Stimulated activated CD8-positive, alpha-beta memory T cell treated with anti-CD3 and anti-CD28 coated beads, Interleukin-7, amount 100 ng/mL, for 48 hours (primary cell): ENCODE results near the gene LKAAEAR1.

Source experiments
- DNase-seq, 2 donors: peaks; one replicate each; pipeline ENCODE4 v3.0.0-alpha.2; 2020; ENCODE audit warnings: low read depth in 1 of 2; ENCODE audit errors: extremely low read depth in 1 of 2

Gene LKAAEAR1

DNA sequence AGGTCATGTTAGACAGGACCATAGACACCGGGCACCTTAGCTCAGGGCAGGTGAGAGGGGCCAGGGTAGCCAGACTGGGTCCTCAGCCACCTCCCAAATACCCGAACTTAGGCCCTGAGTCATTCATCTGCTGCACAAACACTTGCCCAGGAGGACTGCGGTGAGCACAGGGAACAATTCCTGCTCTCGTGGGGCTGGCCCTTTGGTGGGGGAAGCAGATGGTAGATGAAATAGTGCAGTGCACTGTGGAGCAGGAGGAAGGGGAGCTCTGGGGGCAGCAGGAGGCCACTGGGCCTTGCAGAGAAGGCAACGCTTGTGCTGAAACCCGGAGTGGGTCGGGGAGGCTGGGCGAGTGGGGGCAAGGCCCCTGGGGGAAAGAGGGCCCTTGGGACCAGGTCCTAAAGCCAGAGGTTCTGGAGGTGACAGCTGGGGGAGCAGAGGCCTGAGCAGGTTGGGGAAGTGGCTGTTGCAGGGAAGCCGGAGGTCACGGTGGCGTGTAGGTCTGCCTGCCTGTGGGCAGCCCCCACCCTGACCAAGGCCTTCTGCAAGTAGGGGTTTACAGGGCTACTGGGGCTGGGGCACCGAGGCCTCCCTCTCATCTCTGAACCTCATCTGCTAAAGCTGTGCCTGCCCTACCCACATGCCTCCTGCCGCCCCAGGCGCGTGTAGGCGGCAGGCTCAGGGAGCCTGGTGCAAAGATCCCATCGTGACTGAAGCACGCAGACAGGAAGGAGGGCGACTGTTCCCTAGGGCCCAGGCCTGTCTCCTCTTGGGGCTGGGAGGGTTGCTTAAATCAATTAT is 27.8 kb upstream of the LKAAEAR1 start:
- DNase-seq: no peak

DNA sequence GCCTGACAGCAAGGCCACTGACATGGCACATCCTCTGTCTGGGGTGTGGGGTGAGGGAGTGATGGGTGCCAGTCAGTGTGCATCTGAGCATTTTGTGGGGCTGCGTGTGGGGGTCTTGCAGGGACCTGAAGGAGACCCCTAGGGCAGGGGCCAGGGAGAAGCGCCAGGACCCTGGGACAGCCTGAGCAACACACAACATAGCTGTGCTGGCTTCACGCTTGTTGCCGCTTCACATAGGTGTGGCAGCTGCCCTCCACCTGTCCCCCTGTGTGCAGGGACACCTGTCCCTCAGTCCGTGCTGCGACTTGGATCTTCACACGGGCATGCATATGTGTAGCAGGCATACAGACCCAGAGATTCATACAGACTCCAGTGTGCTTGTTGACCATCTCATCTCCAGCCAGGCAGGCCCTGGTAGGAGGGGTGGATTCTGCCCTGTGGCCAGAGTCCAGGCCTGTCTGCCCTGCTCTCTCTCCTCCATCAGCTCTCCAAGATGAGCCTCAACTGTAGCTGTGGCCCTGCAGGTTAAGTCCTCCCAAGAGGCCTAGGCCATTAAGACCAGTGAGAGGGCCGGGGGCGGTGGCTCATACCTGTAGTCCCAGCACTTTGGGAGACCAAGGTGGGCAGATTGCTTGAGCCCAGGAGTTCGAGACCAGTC is 26.3 kb upstream of the LKAAEAR1 start:
- DNase-seq: no peak

DNA sequence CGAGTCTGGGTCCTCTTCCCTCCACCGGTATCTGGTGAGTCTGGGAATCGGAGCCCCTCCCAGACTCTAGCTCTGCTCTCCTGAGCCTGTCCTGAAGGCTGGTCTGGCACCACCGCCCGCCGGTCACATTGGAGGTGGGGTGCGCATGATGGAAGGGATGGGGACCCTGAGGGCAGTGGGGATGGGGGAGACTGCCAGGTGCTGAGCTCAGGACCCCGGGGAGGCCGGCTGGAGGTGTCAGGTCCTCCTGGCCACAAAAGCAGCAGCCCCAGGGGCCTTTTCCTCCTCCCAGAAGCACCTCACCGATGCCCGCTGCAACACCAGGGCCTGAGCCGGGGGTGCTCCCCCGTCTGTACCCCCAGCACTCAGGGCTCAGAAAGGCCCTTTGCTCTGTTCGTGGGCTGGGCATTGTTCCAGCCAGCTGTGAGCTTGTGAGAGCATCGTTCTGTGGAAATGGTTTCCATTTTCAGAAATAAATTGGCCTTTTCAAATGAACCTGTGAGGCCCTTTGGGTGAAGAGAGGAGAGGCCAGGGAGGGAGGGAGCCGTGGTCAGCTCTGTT is 25.7 kb upstream of the LKAAEAR1 start:
- no peak for DNase-seq

DNA sequence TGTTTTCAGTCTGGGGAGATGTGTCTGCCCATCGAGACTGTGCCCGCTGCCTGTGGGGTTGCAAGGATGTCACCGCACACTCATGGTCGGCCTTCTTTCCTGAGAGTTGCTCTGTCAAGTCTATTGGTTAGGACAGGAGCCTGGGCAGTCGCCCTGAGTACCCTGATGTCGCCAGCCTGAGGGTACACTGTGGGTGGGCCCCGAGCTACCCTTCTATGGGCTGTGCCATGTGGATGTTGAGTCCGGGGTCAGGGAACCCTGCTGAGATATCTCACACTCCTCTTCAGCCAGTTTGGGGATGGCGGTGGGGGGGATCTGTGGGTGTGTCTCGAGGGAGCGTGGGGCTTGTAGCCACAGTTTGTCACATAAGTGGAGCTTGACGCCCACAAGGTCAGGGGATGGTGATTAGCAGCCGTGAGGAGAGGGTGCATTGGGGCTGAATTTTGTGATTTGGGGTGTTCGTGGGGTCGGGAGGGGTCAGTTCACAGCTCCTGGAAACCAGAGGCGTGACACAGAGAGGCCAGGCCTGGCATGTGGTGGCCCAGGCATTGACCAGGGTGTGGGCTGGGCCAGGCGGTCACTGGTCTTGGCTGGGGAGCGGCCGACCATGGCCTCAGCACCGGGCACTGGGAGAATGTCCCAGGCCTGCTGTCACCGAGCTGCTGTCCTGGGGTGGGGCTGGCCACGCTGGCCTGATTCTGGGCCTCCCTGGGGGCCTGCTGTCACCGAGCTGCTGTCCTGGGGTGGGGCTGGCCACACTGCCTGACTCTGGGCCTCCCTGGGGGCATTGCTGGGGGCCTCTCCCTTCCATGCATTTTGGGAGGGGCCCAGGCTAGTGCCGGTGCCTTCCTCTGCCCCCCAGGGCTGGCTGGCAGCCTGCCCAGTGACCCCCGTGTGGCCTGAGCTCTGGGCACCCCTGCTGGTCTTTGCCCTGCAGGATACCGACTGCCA is 24.8 kb upstream of the LKAAEAR1 start:
- no peak for DNase-seq

DNA sequence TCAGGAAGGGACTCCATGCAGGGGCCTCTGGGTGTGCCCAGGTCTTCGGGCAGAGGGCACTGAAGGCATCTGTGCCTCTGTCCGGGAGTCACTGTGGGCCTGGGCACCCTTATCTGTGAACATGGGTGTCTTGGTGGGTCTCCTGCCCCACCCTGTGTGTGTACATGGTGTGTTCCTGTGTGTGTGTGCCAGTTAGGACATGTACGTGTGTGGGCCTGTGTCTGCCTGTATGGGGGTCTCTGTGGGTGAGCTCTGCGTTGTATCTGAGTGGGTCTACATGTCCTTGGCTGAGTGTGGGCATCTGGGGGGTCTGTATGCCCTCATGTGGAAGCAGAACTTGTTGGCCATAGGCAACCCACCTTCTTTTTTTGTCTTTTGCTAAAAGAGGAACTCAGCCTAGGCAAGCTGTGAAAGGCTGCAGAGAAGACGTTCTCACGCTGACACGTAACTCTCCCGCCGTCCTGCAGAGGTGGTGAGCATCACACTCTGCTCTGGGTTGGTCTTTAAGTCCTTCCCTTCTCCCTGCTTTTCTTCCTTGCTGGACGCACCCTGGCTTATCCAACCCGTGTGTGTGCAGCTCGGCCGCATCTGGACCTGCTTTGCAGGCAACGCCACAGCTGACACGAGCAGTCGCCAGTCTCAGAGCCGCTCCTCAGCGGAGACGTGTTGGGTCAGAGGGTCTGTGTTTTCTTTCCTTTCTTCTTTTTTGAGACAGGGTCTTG is 23.7 kb upstream of the LKAAEAR1 start:
- no peak for DNase-seq

DNA sequence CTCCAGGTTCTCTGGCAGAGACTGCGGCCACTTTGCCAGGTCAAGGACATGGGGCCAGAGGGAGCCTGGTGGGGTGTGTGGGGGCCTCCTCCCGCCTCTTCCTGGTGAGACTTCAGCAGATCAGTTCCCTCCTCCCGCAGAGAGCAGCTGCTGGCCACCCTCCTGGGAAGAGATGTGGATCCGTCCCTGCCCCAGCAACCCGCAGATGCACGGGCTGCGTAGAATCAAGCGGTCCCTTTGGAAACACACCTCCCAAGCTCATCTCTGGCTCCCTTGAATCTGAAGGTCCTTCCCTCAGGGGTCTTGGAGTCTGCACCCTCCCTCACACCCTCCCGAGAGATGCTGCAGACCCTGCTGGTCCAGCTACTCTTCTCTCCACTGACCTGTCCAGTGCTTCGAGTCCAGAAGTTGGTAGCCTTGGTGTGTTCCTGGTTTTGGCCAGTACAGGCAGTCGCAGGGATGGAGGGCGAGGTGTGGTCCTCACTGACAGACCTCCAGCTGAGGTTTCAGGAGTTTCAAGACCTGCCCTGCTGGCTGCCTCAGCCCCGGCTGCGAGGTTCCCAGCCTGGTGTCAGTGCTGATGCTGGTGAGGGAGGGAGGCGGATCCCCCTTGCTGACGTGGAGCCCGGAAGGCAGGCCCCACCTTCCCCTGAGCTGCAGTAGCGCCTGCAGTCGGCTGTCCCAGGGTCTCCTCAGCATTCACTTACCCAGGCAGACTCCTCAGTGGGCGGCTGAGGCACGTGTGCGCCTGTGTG is 23.0 kb upstream of the LKAAEAR1 start, which contains the start of gene NPBWR2:
Gene NPBWR2 (minus strand): TSS at position 585 of the 755 bp plus-strand sequence. CDS start 734 bp downstream, outside the sequence.
- DNase-seq: no peak

DNA sequence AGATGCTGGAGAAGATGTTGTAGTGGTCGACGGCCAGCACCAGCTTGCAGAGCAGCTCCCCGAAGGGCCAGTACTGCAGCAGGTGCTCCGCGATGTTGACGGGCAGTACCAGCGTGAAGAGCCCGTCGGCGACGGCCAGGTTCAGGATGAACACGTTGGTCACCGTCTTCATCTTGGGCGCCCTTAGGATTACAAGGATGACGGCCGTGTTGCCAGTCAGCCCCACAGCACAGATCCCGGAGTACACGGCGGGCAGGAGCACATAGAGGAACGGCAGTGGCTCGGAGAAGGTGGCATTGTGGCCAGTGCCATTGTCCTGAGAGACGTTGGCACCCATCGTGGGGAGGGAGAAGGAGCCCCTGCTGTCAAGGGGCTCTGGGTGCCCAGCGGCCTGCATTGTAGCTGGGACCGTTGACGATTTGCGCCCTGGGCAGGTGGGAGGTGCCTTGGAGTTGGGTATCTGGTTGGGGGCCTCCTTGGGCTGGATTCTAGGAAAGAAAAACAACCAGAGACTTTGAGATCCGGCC is 22.3 kb upstream of the LKAAEAR1 start:
- DNase-seq: no peak

DNA sequence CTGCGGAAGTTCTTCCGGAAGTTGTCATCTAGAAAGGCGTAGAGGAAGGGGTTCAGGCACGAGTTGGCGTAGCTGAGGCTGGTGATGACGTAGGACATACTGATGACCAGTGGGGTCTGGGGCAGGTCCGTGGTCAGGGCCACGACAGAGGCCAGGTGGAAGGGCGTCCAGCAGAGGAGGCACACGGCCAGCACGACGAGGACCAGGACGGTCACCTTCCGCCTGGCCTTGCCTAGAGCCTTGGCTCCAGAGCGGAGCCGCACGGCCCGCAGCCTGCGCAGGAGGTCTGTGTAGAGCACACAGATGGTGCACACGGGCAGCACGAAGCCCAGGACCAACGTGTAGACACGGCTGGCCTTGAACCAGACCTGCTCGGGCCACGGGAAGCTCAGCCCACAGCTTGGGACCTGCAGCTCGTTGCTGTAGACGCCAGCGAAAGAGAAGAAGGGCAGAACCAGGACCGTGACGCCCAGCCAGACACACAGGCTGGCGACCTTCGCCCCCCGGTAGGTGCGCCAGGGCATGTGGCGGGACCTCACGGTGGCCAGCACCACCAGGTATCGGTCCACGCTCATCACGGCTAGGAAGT is 21.7 kb upstream of the LKAAEAR1 start:
- no peak for DNase-seq

DNA sequence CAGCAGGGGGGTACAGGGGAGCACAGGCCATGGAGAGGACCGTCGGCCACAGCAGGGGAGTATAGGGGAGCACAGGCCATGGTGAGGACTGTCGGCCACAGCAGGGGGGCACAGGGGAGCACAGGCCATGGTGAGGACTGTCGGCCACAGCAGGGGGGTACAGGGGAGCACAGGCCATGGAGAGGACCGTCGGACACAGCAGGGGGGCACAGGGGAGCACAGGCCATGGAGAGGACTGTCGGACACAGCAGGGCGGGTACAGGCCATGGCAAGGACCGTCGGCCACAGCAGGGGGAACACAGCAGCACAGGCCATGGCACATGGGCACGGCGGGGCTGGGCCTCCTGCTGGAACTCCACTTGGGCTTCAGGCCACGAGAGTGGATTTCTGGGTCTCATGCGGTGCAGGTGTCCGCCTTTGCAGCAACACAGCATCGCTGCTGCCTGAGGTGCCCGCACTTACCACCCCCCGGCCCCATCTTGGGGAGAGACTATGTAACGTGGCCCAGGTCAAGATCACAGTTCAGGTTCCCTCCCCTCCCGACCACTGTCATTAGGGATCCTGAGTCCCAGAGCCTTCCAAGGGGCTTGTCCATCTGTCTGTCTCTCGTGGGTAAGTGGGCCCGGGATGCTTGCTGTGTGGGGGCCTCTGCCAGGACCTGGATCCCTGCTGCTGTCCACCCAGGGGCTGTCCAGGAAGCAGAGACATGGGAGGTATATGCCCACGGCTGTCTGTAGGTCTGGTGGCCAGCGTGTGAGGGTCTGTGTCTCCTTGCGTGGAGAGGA is 20.7 kb upstream of the LKAAEAR1 start:
- no peak for DNase-seq

DNA sequence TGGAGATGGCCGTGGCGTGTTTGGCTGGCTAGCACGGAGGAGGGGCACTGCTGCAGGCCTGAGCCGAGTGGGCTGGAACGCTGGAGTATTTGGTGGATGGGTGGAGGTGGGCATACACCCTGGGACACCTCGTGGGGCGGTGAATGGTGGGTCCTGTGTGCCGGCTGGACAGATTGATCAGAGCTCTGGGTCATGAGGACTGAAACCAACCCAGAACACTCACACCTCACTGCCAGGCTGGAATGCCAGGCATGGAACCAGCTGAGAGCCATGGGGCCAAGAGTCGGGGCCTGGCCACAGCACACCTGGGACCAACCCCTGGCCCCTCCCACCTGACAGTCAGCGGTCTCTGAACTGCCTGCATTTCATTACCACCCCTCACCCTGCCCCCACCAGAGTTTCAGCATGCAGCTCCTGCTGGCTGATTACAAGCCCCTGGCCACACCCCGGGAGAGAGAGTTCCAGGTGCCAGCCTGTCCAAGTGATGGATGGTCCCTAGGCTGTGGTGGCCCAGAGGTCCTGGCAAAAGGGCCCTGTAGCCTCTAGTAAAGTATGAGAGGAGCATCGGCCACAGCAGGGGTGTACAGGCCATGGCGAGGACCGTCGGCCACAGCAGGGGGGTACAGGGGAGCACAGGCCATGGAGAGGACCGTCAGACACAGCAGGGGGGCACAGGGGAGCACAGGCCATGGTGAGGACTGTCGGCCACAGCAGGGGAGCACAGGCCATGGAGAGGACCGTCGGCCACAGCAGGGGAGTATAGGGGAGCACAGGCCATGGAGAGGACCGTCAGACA is 19.9 kb upstream of the LKAAEAR1 start:
- DNase-seq: no peak

DNA sequence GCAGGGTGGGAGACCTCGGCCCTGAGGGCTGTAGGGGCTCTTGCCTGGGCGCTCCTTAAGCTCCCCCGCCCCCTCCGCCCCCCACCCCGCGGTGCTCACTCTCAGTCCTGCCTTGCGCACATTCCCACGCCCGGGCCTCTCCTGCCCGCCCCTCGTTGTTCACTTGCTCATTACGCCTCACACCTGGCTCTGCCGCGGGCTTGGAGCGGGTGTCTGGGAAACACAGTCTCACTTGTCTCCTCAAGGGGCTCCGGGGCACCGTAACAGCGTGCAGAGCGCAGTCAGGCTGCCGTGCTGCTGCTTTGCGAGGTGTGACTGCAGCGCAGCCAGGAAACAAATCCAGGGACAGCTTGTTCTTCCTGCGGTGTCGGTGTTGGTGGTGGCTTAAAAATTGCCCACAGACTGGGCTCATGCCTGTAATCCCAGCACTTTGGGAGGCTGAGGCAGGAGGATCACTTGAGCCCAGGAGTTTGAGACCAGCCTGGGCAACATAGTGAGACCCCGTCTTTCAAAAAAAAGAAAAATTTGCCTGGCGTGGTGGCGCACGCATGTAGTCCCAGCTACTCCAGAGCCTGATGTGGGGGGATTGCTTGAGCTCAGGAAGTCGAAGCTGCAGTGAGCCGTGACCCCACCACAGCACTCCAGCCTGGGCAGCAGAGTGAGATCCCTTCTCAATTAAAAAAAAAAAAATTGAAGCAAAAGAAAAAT is 18.6 kb upstream of the LKAAEAR1 start:
- DNase-seq: no peak

DNA sequence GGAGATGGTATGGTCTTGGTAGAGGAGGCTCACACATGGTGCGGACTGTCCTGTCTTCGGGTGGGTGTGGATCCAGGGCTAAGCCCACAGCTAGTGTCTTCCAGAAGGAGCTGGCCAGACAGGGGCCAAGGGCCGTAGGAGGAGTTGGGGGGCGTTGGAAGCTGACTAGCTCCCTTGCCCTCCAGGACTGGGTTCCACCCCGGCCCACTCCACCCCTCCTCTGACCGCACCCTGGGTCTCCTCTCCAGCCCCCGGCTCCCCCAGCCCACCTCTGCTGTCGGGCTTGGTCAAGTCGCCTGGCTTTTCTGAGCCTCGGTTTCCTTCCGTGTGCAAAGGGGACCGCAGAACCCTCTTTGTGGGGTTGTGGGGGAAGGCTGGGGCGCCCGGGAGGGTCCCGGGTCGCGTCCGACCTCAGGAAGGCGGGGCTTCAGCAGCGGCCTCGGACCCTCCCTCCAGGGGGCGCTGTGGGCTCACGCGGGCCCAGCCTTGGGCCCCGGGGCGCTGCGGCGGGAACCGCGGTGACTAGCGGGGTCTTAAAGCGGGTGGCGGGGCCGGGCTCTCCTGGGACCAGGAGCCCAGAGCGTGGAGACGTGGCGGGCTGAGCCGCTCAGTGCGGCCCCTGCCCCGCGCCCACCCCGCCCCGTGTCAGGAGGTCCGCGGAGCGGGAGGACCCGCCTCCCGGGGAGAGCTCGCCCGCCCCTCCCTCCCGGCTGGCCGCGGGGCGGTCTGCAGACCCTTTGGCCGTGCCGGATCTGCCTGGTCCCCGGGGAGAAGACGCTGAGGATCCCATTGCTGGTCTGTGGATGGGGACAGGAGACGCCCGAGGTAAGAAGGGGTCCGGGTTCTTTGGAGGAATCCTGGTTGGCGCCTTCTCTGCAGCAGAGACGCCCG is 17.8 kb upstream of the LKAAEAR1 start:
- peak in 1 of 2 donors; percentile 32 for DNase-seq

DNA sequence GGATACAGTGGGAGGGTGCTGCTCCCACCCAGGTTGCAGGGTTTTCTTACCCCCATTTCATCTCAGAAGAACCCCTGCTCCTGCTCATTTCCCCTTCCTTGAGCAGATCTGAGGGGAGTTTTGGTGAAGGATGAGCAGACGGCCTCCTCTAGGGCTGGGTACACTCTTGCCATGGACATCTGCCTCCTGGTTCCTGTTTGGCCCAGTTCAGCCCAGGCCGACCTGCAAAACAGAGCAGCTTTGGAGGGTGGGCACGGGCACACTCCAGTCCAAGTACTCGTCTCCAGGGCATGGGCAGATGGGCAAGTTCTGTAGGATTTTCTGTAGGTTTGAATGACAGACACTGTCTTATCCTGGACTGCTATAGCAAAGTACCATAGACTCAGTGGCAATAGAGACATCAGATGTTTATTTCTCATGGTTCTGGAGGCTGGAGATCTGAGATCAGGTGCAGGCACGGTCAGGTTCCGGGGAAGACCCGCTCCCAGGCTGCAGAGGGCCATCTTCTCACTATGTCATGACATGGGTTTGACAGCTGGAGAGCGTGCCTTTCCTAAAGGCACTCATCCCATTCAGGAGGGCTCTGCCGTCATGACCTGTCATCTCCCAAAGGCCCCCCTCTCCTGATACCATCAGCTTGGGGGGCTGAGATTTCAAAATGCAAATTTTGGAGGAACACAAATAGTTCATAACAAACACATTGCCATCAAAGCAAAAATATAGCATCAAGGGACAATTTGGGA is 16.9 kb upstream of the LKAAEAR1 start:
- DNase-seq: no peak

DNA sequence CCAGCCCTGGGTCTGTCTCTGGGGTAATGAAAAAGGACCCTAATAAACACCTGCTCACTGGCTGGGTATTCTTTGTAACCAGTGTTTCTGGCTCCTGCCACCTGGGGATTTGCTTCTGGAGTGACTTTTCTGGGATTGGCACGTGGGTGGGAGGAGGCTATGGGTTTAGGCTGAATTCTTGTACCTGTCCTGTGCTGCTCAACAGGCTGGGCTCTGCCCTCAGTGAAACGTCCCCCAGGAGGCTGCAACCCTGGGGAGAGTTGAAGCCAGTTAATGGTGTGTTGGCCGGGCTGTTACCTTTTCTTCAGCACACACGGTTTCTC is 16.3 kb upstream of the LKAAEAR1 start:
- no peak for DNase-seq

DNA sequence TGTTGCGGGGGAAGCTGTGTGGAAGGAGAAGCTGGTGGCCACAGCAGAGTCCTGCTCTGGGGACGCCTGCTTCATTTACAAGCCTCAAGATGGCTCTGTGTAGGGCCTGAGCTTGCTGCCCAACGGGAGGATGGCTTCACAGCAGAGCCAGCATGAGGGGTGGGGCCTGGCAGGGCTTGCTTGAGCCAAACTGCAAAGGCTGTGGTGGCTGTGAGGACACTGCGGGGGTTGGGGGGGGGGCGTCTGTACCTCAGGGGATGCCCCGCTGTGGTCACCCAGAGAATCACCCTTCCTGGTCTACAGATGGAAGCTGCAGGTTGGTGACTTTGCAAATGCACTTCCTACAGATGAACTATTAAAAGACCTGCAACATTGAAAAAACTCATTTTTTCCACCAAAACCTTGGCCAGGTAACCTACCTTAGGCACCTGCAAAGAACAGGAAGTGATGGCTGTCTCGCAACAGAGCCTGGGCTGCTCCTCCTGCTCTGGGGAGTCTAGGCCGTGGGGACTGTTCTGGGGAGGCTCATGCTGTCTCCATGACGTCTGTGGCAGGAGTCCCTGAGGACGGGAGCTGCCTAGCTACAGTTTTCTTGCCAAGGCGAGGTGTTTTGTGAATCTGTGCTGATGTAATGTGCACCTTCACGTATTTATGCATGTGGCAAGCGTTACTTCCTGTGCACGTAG is 15.8 kb upstream of the LKAAEAR1 start:
- no peak for DNase-seq
